Breast epithelium (tissue), 3 donors: ENCODE data around the gene CLCNKA.

Experiments used
- POLR2A ChIP-seq: fragments of 450-650 bp; IDR thresholded peaks from one replicate; pipeline ENCODE4 v1.6.1; 2016; ENCODE audit warnings: antibody characterized with exemption, mild to moderate bottlenecking, moderate library complexity
- POLR2AphosphoS5 ChIP-seq, 3 donors: sonication (generic); formaldehyde crosslinking; IDR thresholded peaks; one replicate each; pipeline ENCODE4 v1.6.1; 2017; ENCODE audit warnings: antibody characterized with exemption in 3 of 3
- TF ChIP-seq, protein P1 (sequence below), 3 donors: fragments of 450-650 bp; IDR thresholded peaks; one replicate each; pipeline ENCODE4 v1.5.1; 2016 to 2017; ENCODE audit warnings: antibody characterized with exemption in 3 of 3, mild to moderate bottlenecking in 3 of 3, moderate library complexity in 3 of 3

DNA sequence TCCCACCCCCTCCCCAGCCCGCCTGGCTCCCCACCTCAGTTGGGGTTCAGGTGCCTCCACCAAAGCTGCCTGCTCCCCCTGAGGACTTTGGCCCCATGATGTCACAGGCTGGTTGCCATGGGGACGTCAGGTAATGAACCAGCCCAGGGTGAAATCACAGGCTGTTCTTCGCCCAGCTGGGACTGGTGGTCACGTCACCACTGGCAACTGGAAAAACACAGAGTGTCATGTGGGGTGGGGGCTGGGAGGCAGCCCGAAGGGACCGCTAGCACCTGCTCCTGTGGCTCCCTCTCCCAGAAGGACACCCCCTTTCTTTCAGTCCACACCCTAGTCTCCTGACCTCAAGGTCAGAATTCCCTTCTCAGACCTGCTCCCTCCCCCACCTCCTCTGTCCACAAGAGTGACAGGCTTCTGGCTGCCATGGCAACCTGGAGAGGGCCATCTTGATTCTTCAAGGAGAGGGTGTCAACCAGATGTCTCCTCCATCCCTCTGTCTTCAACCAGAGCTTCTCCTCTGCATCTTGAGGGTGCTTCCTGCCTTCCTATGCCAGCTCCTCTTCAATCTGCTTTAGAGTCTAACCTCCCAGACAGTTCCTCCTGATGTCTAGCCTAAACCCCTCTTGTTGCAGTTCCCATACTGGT is 45.4 kb downstream of the CLCNKA start:
- TF ChIP-seq, protein P1, sequence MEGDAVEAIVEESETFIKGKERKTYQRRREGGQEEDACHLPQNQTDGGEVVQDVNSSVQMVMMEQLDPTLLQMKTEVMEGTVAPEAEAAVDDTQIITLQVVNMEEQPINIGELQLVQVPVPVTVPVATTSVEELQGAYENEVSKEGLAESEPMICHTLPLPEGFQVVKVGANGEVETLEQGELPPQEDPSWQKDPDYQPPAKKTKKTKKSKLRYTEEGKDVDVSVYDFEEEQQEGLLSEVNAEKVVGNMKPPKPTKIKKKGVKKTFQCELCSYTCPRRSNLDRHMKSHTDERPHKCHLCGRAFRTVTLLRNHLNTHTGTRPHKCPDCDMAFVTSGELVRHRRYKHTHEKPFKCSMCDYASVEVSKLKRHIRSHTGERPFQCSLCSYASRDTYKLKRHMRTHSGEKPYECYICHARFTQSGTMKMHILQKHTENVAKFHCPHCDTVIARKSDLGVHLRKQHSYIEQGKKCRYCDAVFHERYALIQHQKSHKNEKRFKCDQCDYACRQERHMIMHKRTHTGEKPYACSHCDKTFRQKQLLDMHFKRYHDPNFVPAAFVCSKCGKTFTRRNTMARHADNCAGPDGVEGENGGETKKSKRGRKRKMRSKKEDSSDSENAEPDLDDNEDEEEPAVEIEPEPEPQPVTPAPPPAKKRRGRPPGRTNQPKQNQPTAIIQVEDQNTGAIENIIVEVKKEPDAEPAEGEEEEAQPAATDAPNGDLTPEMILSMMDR (IDR thresholded peaks at IDR 0.05), result no peak
- TF ChIP-seq POLR2AphosphoS5 (IDR thresholded peaks at IDR 0.05) (no peak), POLR2A (no peak)
